ENCODE data around the gene LIMCH1.

DNA sequence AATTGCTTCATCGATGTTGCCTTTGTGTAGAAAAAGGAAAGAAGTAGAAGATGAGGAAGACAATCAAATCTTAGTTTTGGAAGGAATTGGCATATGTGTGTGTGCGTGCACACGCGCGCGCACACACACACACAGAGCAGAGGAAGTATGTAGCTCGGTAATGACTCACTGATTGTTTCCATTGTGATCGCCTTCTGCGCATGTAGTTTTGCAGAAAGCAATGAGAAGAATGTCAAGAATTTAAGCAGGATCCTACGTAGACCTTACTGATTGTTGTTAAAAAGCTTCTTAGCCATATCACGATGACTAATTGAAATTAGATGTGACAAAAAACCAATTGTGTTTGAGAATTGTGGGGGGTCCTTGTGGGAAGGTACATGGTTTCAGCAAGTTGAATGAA, 12.8 kb upstream of the LIMCH1 start:
- TF ChIP-seq POLR2AphosphoS5 (IDR thresholded peaks at IDR 0.05; ENCODE audit: borderline replicate concordance, low read depth, low read length) (no peak), EZH2 (IDR thresholded peaks at IDR 0.05) (no peak)
